Nephron (organoid): ENCODE data around the gene ITGA5.

Experiments
- H3K27ac Mint-ChIP-seq, 3 experiments: 2 replicates each; pipeline ENCODE4 v1.8.0; 2020; ENCODE audit warnings: mixed read lengths in 3 of 3, mild to moderate bottlenecking in 2 of 3, moderate library complexity in 1 of 3
- H3K27me3 Mint-ChIP-seq: 2 replicates; pipeline ENCODE4 v1.8.0; 2021; ENCODE audit warnings: low read depth, mild to moderate bottlenecking, moderate library complexity, mixed read lengths
- H3K36me3 Mint-ChIP-seq: 2 replicates; pipeline ENCODE4 v1.8.0; 2020; ENCODE audit warnings: low read depth, mixed read lengths
- H3K4me1 Mint-ChIP-seq: 2 replicates; pipeline ENCODE4 v1.8.0; 2020; ENCODE audit warnings: mixed read lengths
- H3K4me3 Mint-ChIP-seq, 3 experiments: 2 replicates each; pipeline ENCODE4 v1.8.0; 2020; ENCODE audit warnings: mild to moderate bottlenecking in 3 of 3, mixed read lengths in 3 of 3, moderate library complexity in 2 of 3
- H3K9me3 Mint-ChIP-seq: 2 replicates; pipeline ENCODE4 v1.8.0; 2020; ENCODE audit warnings: mixed read lengths
- TF ChIP-seq, protein P1 (sequence below), 3 experiments: fragments of 200-600 bp; sonication (generic); IDR thresholded peaks; one replicate each; pipeline ENCODE4 v1.5.0; 2021; ENCODE audit warnings: antibody characterized with exemption in 3 of 3; ENCODE audit not compliant: unreplicated experiment in 3 of 3

Gene ITGA5

DNA sequence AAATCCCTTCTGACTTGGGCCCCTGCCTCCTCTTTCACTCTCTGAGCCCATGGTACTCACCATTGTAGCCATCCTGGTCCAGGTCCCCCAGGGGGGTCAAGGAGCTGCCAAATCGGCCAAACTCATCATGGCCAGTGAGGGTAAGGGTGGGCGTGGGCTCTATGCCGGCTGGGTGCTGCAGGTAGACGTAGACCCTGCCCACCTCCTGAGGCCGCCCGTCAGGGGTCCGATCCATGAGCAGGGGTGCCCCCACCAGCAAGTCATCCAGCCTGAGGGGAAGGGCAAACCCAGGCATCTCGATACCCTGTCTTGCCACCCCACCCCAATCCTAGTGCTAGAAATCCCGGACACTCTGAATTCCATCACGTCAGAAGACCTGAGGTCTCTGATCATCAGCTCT, 14.0 kb downstream of the ITGA5 start:
- peaks cover 58% of the 10 kb centered on the region for H3K36me3 Mint-ChIP-seq
- H3K27ac Mint-ChIP-seq = no peak overlapping the region
- no peak overlapping the region for H3K4me3 Mint-ChIP-seq
- no peaks in the 10 kb centered on the region for H3K27me3 Mint-ChIP-seq
- H3K4me1 Mint-ChIP-seq = no peaks in the 10 kb centered on the region
- TF ChIP-seq, protein P1, sequence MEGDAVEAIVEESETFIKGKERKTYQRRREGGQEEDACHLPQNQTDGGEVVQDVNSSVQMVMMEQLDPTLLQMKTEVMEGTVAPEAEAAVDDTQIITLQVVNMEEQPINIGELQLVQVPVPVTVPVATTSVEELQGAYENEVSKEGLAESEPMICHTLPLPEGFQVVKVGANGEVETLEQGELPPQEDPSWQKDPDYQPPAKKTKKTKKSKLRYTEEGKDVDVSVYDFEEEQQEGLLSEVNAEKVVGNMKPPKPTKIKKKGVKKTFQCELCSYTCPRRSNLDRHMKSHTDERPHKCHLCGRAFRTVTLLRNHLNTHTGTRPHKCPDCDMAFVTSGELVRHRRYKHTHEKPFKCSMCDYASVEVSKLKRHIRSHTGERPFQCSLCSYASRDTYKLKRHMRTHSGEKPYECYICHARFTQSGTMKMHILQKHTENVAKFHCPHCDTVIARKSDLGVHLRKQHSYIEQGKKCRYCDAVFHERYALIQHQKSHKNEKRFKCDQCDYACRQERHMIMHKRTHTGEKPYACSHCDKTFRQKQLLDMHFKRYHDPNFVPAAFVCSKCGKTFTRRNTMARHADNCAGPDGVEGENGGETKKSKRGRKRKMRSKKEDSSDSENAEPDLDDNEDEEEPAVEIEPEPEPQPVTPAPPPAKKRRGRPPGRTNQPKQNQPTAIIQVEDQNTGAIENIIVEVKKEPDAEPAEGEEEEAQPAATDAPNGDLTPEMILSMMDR (IDR thresholded peaks at IDR 0.05; ENCODE audit: unreplicated experiment in 3 of 3) = no peak
- no peaks in the 10 kb centered on the region for H3K9me3 Mint-ChIP-seq

DNA sequence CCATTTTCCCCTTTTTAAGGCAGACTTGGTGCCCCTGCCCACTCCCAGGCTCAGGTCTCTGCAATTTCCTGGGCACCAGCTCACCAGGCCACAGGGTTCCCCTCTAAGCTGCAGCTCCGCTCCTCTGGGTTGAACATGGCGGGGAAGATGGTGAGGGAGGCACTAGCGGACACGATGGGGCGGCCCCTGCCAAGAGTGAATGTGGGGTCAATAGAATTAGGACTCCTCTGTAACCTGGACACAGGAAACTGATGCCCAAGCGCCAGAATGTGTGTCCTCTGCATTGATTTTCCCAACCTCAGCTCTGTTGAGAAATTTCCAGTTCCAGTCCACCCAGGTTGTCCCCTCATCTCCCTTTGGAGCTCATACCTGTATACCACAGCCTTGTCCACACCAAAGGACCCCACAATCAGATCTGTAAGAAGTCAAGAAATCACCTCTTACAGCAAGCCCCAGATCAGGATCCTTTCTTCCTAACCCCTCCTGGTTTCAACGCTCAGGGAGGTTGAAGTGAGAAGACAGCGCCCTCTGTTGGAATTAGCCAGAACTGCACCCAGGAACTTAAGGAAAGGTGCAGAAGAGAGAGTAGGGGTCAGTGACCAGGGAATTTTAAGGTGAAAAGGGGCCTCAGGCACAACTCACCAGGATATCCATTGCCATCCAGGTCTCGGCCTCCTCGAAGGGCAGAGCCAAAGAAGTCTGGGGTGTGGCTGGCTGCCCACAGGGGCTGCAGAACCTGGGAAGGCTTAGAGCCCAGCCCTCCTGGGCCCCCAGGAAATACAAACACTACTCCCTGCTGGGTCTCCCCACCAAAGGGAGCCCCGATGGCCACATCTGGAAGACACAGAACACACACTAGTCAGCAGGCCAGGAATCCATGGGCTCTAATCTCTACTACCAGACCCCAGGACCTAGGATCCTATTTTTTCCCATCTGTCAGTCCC, 14.7 kb downstream of the ITGA5 start:
- H3K27ac Mint-ChIP-seq = no peak overlapping the region
- no peaks in the 10 kb centered on the region for H3K27me3 Mint-ChIP-seq
- H3K4me1 Mint-ChIP-seq = no peaks in the 10 kb centered on the region
- H3K36me3 Mint-ChIP-seq = peaks cover 59% of the 10 kb centered on the region
- TF ChIP-seq, protein P1 (IDR thresholded peaks at IDR 0.05; ENCODE audit: unreplicated experiment in 3 of 3) = peak; percentile 89 to 92 (median 91)
- H3K4me3 Mint-ChIP-seq = no peak overlapping the region
- no peaks in the 10 kb centered on the region for H3K9me3 Mint-ChIP-seq

DNA sequence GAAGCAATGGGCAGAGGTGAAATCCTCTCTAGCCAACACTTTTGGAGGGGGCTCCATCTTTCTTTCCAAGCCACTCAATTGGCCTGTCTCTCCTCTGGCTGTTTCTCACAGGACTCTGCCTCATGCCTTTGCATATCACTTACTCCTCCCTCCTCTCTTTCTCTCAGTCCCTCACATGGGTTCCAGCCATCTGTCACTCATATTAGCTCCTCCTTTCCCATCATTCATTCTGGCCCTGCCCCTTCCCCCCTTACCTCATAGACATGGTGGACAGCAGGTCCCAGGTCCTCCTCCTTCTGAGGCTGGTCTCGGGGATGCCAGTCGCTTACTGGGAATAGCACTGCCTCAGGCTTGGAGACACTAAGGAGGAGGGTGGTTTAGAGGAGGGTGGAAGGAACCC, 17.9 kb downstream of the ITGA5 start:
- Mint-ChIP-seq H3K27ac (no peak overlapping the region), H3K4me3 (no peak overlapping the region), H3K36me3 (peaks cover 60% of the 10 kb centered on the region), H3K9me3 (no peaks in the 10 kb centered on the region), H3K27me3 (no peaks in the 10 kb centered on the region), H3K4me1 (no peaks in the 10 kb centered on the region)
- TF ChIP-seq, protein P1 (IDR thresholded peaks at IDR 0.05; ENCODE audit: unreplicated experiment in 3 of 3) = no peak

DNA sequence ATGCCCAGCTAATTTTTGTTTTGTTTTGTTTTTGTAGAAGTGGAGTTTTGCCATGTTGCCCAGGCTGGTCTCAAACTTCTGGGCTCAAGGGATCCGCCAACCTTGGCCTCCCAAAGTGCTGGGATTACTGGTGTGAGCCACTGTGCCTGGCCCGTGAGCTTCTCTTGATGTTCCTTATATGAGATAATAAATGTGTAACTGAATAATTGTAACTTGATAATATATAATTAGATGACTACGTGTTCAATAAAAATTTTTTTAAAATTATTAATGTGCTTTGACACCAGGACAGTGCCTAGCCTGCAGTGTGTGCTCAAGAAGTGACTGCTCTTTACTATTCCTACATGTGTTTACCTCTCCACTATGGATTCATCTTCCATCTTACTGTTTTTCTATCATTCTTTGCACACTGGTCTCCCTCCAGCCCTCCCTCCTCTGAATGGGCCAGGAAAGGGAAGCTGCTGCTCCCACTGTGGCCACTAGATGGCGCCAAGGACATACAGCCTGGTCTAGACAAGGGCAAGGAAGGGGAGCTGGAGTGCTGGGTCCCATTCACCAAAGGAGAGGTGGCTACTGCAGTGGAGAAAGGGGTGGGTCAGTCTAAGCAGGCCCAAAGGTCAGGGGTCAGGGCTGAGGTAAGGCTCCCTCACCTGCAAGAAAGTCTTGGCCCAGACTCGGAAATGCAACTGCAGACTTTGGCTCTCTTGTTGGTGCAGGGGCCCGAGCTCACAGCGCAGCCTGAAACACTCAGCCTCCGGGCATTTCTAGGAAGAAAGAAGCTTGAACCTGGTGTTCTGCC, 19.9 kb downstream of the ITGA5 start:
- Mint-ChIP-seq H3K27me3 (no peaks in the 10 kb centered on the region), H3K27ac (no peak overlapping the region), H3K4me3 (no peak overlapping the region), H3K9me3 (no peaks in the 10 kb centered on the region), H3K36me3 (peaks cover 63% of the 10 kb centered on the region), H3K4me1 (peaks cover 3% of the 10 kb centered on the region)
- TF ChIP-seq, protein P1 (IDR thresholded peaks at IDR 0.05; ENCODE audit: unreplicated experiment in 3 of 3) = peak; percentile 96 to 97 (median 96)

DNA sequence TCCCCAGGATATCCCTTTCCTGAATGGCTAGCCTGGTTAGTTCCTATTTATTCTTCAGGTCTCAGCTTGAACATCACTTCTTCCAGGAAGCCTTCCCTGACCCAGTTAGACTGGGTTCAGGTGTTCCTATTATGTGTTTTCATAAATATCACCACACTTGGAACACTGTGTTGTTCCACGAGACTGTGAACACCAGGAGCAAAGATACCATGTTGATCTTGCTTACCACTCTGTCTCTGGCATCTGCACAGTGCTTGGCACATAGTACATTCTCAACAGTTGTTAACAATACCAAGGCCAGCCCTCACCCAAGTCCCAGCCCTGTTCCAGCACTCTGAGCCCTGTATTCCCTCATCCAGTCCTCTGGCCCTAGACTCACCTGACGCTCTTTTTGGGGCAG, 20.8 kb downstream of the ITGA5 start:
- Mint-ChIP-seq H3K36me3 (peaks cover 59% of the 10 kb centered on the region), H3K27ac (no peak overlapping the region), H3K27me3 (no peaks in the 10 kb centered on the region), H3K4me1 (peaks cover 13% of the 10 kb centered on the region), H3K9me3 (no peaks in the 10 kb centered on the region), H3K4me3 (no peak overlapping the region)
- TF ChIP-seq, protein P1 (IDR thresholded peaks at IDR 0.05; ENCODE audit: unreplicated experiment in 3 of 3) = no peak
